Astrocyte of the spinal cord (primary cell): ENCODE data around the gene TMEM151B.

ENCODE experiments used
- DNase-seq: peaks from one replicate; pipeline ENCODE4 v3.0.0; 2011; ENCODE audit warnings: low read depth, low spot score
- H3K4me3 ChIP-seq: 2 replicates; pipeline ENCODE4 v1.5.1; 2011; ENCODE audit warnings: low read depth, mild to moderate bottlenecking, low read length, moderate library complexity
- CTCF ChIP-seq: IDR thresholded peaks from 2 replicates; pipeline ENCODE4 v1.5.1; 2012; ENCODE audit warnings: low read depth, mild to moderate bottlenecking, low read length, inconsistent platforms
- in situ Hi-C: cut with HindIII; loops from 2 replicates; pipeline ENCODE4 v1.10.0; 2017; ENCODE audit warnings: low sequenced_read_pairs

TMEM151B gene

GRCh38 chr6:44257753-44258324 is 12.4 kb upstream of the TMEM151B start:
- no peak for TF ChIP-seq CTCF
- peak overlapping the region; percentile 85 for H3K4me3 ChIP-seq
- in situ Hi-C loops = no loop called here
- no peak for DNase-seq

GRCh38 chr6:44258325-44258863 is 11.9 kb upstream of the TMEM151B start:
- no peak for TF ChIP-seq CTCF
- in situ Hi-C loops = no loop called here
- DNase-seq = no peak
- no peak overlapping the region for H3K4me3 ChIP-seq

- no peak for TF ChIP-seq CTCF
- H3K4me3 ChIP-seq = no peak overlapping the region
- in situ Hi-C loops = no loop called here
- no peak for DNase-seq
Measured at GRCh38 chr6:44258921-44259320, 11.3 kb upstream of the TMEM151B start.

- H3K4me3 ChIP-seq = no peak overlapping the region
- no peak for TF ChIP-seq CTCF
Measured at GRCh38 chr6:44260011-44260410, 10.2 kb upstream of the TMEM151B start.

GRCh38 chr6:44260451-44261297 is 9.6 kb upstream of the TMEM151B start:
- DNase-seq = no peak
- in situ Hi-C loops = no loop called here
- H3K4me3 ChIP-seq = no peak overlapping the region
- TF ChIP-seq CTCF = no peak

More at GRCh38 chr6:44260011-44260410, 10.2 kb upstream of the TMEM151B start:
- in situ Hi-C loops = no loop called here
- DNase-seq = no peak

GRCh38 chr6:44261581-44261980 is 8.7 kb upstream of the TMEM151B start:
- H3K4me3 ChIP-seq = no peak overlapping the region
- TF ChIP-seq CTCF = no peak
- no peak for DNase-seq
- in situ Hi-C loops = no loop called here
